HG02642 (cell line): ENCODE data around the gene STARD10.
"Not testable (repeated sequence)": the region's sequence is repeated elsewhere in the genome, so short reads cannot be mapped to it uniquely, and the experiment has no call there.

Source experiments
- ATAC-seq: cut with Tn5 transposase; IDR thresholded peaks from one replicate; pipeline ENCODE4 v1.9.1; 2021; ENCODE audit warnings: mild to moderate bottlenecking; ENCODE audit not compliant: unreplicated experiment, poor library complexity

STARD10 gene

GRCh38 chr11:72812604-72812966 is 18.7 kb upstream of the STARD10 start:
- ATAC-seq = no peak

- ATAC-seq = not testable (repeated sequence)
Measured at GRCh38 chr11:72811686-72812085, 17.8 kb upstream of the STARD10 start.

GRCh38 chr11:72808331-72808798 is 14.5 kb upstream of the STARD10 start:
- no peak for ATAC-seq

- no peak for ATAC-seq
Measured at GRCh38 chr11:72807792-72808191, 13.9 kb upstream of the STARD10 start.

GRCh38 chr11:72807021-72807693 is 13.3 kb upstream of the STARD10 start:
- no peak for ATAC-seq

- not testable (repeated sequence) for ATAC-seq
Measured at GRCh38 chr11:72806378-72806777, 12.5 kb upstream of the STARD10 start.

- ATAC-seq = no peak
Measured at GRCh38 chr11:72805216-72805615, 11.4 kb upstream of the STARD10 start.

GRCh38 chr11:72802822-72803221 is 9.0 kb upstream of the STARD10 start:
- no peak for ATAC-seq

- no peak for ATAC-seq
Measured at GRCh38 chr11:72799441-72799840, 5.6 kb upstream of the STARD10 start.

- no peak for ATAC-seq
Measured at GRCh38 chr11:72798361-72798760, 4.5 kb upstream of the STARD10 start.

GRCh38 chr11:72793076-72793424 is 797 bp downstream of the STARD10 start:
- no peak for ATAC-seq

- no peak for ATAC-seq
Measured at GRCh38 chr11:72792437-72793021, 1.3 kb downstream of the STARD10 start.

GRCh38 chr11:72791228-72791627 is 2.6 kb downstream of the STARD10 start:
- not testable (repeated sequence) for ATAC-seq

- no peak for ATAC-seq
Measured at GRCh38 chr11:72789493-72790131, 4.2 kb downstream of the STARD10 start.

GRCh38 chr11:72788241-72788640 is 5.6 kb downstream of the STARD10 start:
- ATAC-seq = no peak

- ATAC-seq = peak; percentile 38
Measured at GRCh38 chr11:72787216-72788104, 6.4 kb downstream of the STARD10 start.

GRCh38 chr11:72786305-72787215 is 7.3 kb downstream of the STARD10 start:
- no peak for ATAC-seq

GRCh38 chr11:72784662-72785061 is 9.2 kb downstream of the STARD10 start:
- ATAC-seq = no peak

- no peak for ATAC-seq
Measured at GRCh38 chr11:72783144-72783905, 10.5 kb downstream of the STARD10 start.
